GM21528 (cell line): ENCODE measurements around the gene DUSP6.
"Not testable (repeated sequence)": the region's sequence is repeated elsewhere in the genome, so short reads cannot be mapped to it uniquely, and the experiment has no call there.

Source experiments
- ATAC-seq: cut with Tn5 transposase; IDR thresholded peaks from one replicate; pipeline ENCODE4 v1.9.1; 2021; ENCODE audit warnings: mild to moderate bottlenecking, moderate library complexity; ENCODE audit not compliant: unreplicated experiment, low FRiP score

Gene DUSP6

GRCh38 chr12:89353823-89354611 is 1.7 kb upstream of the DUSP6 start:
- ATAC-seq = peak; percentile 34

DNA sequence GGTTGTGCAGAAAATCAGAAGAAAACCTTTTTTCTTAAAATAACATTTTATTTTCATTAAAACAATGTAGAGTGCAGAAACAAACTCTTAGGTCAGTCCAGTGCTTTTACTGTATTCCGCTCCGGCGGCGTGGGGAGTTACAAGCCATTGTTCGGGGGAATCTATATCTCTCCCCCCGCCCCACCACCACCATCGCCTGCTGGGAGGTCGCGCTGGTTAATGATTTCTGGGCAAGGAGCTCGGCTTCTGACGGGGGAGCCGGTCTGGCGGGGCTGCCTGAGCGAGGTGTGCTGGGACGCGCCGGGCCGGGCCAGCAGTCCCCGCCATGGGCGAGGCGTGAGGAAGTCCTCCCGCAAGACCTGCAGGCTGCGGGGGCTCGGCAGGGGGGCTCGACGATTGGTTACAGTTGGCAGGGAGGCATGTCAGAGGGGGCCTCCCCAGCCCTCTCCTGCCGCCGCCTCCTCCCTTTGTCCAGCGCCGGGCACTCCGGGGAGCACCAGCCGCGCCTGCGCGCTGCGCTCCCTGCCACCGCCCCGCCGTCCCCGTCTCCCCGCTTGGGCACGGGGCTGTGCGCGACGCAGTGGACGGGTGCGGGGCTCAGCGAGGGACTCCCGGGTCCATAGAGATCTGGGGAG is 1.0 kb upstream of the DUSP6 start:
- no peak for ATAC-seq

DNA sequence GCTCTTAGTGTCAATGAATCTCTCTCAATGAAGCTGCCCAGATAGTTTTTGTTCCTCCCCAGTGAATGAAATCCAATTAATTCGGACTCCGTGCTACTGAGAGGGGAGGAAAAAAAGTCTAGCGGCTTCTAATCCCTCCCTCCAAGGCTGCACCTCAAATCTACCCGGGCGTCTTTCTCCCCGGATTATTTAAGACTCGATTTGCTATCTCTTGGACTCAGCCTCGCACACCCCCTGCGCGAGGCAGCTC is 134 bp downstream of the DUSP6 start:
- ATAC-seq = no peak

- ATAC-seq = no peak
Observed at GRCh38 chr12:89351489-89352241, 636 bp downstream of the DUSP6 start.

DNA sequence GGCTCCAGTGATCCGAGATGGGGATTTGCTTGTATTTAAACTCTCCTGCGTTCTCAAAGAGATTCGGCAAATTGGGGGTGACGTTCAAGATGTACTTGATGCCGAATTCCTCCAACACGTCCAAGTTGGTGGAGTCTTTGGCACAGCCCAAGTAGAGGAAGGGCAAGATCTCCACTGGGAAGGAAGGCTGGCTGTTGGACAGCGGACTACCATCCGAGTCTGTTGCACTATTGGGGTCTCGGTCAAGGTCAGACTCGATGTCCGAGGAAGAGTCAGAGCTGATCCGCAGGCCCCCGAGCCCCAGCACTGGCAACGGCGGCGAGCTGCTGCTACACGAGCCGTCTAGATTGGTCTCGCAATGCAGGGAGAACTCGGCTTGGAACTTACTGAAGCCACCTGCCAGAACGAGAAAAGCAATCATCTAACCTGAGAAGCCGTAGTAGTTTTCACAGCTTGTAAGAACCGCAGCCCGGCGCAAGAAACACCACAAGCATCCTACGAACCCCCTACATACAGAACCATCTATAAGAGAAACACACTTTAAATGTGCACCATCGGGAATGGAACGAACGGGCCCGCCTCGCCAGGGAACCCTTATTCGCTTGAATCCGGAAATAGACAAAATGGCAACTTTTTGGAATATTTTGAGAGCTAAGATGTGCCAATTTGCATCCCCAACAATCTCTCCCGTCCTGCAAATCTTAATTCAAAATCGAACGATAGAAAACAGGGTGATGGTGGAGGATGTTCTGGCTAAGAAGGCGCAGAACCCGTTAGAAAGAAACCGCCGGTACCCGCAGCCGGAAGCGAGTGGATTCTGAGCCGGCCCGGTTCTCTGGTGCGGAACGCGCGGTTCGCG is 1.4 kb downstream of the DUSP6 start:
- ATAC-seq = no peak

GRCh38 chr12:89350260-89350629 is 2.1 kb downstream of the DUSP6 start:
- ATAC-seq = no peak

DNA sequence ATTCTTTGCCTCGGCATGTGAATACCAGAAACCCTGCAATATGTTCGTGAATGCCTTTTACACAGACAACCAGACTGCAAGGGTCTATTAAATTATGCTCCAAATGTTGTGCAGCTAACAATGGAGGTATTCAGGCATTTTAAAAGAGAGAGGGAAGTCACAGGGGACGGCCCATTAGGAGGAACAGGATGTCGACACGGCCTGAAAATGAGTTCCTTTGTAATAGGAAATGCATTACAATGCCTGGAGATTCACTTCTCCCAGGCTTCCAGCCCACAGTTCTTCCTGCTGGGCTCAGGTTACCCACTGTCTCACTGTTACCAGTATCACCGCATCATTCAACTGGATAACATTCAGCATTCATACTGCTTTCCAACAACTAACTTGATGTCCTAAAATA is 2.5 kb downstream of the DUSP6 start:
- no peak for ATAC-seq

DNA sequence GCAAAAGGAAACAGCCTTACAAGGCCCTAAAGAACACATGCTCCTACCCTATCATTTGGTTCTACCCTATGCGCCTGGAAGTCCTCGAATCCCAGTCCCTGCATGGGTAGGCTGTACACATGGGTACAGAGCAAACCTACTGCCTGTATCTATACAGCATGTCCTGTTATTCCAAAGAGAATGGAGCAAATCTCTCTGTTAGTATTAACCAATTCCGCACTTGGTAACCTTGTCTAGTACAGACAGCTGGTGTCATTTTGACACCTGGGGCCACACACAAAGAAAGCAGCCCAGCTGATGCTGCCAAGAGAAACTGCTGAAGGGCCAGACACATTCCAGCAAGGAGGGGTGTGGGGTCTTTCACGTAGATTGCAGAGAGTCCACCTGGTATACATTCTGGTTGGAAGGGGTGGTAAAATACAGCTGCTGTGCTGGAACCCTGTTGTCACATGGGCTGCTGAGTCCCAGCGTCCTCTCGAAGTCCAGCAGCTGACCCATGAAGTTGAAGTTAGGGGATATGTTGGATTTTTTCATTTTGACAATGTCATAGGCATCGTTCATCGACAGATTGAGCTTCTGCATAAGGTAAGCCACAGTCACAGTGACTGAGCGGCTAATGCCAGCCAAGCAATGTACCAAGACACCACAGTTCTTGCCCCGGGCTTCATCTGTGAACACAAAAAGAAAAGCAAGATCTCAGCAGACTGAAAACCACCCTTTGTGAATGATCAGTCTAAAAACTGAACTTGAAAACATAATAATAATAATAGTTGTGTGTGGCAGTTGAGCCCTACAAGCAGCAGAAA is 3.2 kb downstream of the DUSP6 start:
- no peak for ATAC-seq

DNA sequence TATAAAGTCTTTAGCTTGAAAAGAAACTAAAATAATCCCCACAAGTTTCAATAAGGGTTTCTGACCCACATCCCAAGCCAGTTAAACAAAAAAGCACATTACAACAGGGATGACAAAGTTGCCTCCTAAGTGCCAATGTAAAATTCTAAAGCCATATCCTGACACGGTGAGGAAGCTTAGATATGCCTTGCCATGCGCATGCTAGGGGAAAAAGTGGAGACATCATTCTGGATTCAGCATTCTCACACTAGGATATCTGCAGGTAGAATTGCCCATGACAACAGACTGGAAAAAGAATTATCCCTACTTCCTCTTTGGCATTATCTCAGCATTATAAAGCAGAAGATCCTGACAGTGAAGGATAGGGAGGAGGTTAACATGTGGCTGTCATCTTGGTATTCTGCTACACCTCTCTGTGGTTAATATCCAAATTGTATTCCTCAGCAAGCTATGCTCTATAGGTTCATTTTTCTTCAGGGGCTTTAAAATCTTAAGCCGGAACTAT is 4.9 kb downstream of the DUSP6 start:
- ATAC-seq = no peak

- ATAC-seq = peak; percentile 27
Observed at GRCh38 chr12:89346741-89347324, 5.5 kb downstream of the DUSP6 start.

DNA sequence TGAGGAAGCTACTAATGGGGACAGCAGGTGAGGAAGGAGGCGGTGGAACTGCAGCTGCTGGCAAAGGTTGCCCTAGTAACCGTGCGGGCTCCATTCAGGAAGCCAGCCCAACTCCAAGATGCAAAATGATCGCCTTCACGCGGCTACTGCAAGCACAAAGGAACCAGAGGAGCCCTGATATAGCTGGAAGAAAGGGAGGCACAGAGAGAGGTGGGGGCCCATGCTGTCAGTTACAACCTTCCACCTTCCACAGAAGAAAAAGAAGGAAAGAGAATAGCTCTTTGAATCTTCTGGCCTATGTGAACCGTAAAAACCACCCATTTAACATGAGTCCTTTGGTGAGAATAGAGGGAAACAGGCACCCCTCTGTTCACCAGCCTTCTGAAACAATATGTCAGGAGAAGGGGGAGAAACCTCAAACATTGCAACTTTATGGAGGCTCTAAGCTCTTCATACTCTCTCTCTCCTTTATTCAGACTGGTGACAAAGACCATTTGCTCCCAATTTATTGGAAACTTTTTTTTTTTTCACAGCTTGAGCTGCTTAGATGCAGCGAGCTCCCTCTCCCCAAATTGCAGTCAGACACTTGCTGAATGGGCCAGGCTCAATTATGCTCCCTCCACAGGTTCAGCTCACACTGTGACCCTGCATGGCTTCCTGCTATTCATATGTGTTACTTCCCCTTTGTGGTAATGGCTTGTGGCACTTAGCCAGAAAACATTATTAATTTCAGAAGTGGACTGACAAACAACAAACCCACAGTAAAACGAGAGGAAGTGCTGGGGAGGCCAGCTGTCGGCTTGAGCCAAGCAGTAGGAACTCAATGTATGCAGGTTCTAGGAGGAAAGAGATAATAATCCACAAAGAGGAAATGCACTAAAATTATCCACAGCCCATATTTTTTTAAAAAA is 6.2 kb downstream of the DUSP6 start:
- ATAC-seq = peak; percentile 99

DNA sequence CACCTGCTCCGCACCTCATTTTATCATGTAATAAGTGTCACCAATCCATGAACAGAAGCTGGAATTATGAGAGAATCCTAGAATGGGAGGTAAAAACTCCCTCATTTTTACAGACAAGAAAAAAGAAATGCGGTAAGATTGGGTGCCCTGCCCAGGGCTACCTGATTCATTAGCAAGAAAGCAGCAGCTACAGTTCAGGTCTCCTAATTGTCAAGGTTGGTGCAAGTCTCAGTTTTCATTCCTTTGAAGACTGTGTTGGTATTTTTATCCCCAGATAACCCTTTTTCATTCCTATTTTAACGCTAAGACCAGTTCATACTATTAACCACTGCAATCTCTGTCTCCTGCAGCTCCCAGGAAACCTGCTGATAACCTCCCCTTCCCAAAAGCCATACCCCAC is 6.9 kb downstream of the DUSP6 start:
- no peak for ATAC-seq

GRCh38 chr12:89344862-89345202 is 7.5 kb downstream of the DUSP6 start:
- ATAC-seq = no peak

- no peak for ATAC-seq
Observed at GRCh38 chr12:89344043-89344861, 8.0 kb downstream of the DUSP6 start.

DNA sequence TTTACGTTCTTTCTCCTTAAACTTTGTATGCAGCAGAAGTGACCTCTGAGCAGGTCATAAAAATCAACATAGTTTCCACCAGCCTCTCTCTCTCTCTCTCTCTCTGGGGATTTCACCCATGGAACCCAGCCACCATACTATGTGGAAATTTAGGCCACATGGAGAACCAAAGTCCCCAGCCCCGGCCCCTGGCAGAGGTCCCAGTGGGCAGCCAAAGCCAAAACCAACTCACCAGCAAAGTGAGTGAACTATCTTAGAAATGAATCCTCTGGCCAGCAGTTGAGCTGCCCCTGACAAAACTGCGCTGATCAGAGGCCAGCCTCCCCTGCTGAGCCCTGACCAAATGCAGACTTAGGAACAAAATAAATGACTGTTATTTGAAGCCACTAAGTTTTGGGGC is 9.2 kb downstream of the DUSP6 start:
- no peak for ATAC-seq

DNA sequence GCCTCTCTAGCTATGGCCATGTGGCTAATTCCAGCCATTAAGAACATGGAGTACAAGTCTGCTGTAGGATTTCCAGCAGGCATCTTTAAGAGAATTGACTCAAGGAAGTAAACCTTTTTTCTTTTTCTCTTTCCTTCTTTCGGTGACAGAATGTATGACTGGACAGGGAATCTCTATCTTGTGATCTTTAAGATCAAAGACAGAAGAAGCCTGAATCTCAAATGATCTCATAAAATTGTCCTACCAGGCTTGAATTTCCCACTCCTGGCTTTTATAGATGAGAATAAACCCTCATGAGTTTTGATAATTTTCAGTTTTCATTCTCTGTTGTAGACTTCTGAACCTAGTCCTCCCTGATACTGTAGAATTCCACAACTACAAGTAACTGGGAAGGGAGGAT is 11.4 kb downstream of the DUSP6 start:
- ATAC-seq = no peak

GRCh38 chr12:89339526-89339925 is 12.8 kb downstream of the DUSP6 start:
- ATAC-seq = no peak

- ATAC-seq = not testable (repeated sequence)
Observed at GRCh38 chr12:89337136-89337535, 15.2 kb downstream of the DUSP6 start.
